GM18508 (cell line): ENCODE data around the gene TOR2A.
"Not testable (repeated sequence)": the region's sequence is repeated elsewhere in the genome, so short reads cannot be mapped to it uniquely, and the experiment has no call there.

ENCODE experiments used
- ATAC-seq: cut with Tn5 transposase; IDR thresholded peaks from one replicate; pipeline ENCODE4 v1.9.1; 2021; ENCODE audit warnings: moderate number of reproducible peaks; ENCODE audit not compliant: insufficient read depth, unreplicated experiment

TOR2A gene

GRCh38 chr9:127769929-127770582 is 35.0 kb upstream of the TOR2A start:
- no peak for ATAC-seq

- ATAC-seq, result no peak
Observed at GRCh38 chr9:127769101-127769500, 34.0 kb upstream of the TOR2A start.

GRCh38 chr9:127768698-127769097 is 33.6 kb upstream of the TOR2A start:
- no peak for ATAC-seq

DNA sequence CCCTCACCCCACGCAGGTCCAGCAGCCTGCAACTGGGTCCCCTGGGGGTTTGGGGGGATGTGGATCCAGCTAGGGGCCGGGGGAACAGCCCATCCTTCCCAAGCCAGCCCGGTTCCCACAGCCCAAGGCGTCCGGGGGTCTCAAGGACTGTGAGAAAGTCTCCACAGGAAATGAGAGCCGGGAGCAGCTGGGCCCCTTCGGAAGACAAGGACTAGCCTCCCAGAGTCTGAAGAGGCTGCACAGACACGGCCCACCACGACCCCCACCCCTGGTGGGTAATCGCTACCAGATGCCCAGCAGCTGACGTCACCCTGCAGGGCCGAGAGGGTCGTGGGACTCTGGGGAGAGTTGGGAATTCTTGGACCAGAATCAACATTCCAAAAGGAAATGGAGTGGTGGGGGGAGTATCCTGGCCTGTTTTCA is 32.8 kb upstream of the TOR2A start:
- no peak for ATAC-seq

GRCh38 chr9:127767410-127767809 is 32.3 kb upstream of the TOR2A start:
- ATAC-seq, result no peak

GRCh38 chr9:127765418-127765817 is 30.3 kb upstream of the TOR2A start:
- ATAC-seq, result no peak

DNA sequence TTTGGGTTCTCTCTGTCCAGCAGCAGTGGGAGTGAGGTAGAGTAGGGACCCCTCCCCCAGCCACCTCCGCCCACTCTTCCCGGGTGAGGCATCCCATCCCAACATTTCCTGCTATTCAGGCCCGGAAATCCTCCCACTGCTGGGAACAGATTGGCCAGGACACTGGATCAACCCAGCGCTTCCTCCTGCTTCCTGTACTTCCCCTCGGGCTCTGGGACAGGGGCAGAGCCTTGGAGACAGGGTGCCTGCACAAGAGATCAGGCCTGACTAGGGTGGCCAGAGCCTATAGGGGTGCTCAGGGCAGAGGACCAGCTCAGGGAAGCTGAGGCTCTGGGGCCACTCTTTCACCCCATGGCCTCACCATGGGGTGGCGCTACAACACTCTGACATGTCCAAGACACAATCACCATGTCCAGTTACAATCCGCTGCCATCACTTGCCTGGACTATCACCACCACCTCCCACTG is 28.9 kb upstream of the TOR2A start:
- no peak for ATAC-seq

- no peak for ATAC-seq
Observed at GRCh38 chr9:127762111-127762676, 27.1 kb upstream of the TOR2A start.

DNA sequence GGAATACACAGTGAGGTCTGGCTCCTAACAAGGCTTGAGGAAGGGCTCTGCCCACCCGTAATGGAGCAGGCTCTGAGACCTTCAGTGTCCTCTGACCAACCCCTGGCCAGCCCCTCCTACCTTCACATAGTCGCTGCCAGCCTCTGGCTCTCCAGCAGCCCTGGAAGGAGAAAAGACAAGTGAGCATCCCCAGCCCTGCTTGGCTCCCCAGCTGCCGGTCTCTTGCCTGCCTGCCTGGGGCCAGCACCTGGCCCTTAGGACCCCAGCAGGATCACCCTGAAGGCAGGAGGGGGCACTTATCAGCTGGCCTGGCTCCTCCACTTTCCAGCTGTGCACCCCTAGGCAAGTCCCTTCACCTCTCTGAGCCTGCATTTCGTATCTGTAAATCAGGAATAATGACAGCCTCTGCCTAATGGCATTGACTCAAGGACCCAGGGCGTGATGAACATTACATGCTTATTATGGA is 26.4 kb upstream of the TOR2A start:
- no peak for ATAC-seq

- ATAC-seq, result no peak
Observed at GRCh38 chr9:127761061-127761460, 26.0 kb upstream of the TOR2A start.

GRCh38 chr9:127758843-127759242 is 23.7 kb upstream of the TOR2A start:
- no peak for ATAC-seq

GRCh38 chr9:127756776-127757175 is 21.7 kb upstream of the TOR2A start:
- ATAC-seq, result not testable (repeated sequence)

GRCh38 chr9:127756233-127756632 is 21.1 kb upstream of the TOR2A start:
- no peak for ATAC-seq

DNA sequence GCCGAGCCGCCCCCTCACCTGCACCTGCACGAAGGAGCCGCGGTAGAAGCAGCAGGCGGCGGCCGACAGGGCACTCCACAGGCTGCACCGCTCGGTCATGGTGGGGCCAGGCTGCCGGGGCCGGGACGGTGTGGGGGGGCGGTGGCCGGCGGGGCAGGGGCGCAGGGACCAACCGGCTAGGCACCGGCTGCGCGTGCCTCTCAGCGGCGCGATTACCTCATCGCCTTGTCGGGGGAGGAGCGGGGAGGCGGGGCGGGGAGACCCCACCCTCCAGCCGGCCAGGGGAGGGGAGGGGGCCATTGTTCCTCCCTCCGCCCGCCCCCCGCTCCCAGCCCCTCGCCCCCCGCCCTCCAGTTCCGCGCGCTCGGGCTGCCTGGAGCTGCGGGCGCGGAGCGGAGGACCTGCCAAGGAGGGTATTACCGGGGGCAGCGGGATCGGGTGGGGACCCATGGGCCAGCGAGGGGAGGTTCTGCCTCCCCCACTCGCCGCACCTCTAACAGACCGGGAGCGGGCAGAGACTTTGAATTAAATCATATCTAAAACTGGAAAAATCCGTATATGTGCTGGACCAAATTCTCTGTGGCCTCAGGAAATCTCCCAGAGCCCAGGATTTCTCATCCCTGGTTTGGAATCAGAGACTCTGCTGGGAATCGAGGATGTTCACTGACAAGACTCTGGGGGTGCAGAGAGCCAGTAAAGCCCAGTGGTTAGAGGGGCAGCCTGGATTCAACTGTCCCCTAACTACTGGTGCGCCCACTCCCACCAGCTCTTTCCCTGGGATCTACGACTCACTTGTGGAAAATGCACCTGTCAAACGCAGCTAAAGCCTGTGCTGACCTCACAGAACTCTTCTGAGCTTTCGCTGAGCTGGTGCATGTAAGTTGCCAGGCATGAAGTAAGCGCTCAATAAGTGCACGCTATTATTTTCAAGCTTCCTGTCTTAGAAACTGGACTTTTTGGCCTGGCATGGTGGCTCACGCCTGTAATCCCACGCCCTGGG is 20.3 kb upstream of the TOR2A start:
- no peak for ATAC-seq

GRCh38 chr9:127754099-127755060 is 19.3 kb upstream of the TOR2A start:
- no peak for ATAC-seq

GRCh38 chr9:127753622-127754021 is 18.5 kb upstream of the TOR2A start:
- ATAC-seq, result no peak

GRCh38 chr9:127753148-127753547 is 18.1 kb upstream of the TOR2A start:
- ATAC-seq, result no peak

GRCh38 chr9:127751269-127752054 is 16.4 kb upstream of the TOR2A start:
- ATAC-seq, result no peak
